HG02970 (cell line): Measurements from ENCODE around the gene PFN4.
"Not testable (repeated sequence)": the region's sequence is repeated elsewhere in the genome, so short reads cannot be mapped to it uniquely, and the experiment has no call there.

Experiments used
- ATAC-seq: cut with Tn5 transposase; IDR thresholded peaks from one replicate; pipeline ENCODE4 v1.9.1; 2021; ENCODE audit warnings: mild to moderate bottlenecking, moderate library complexity, moderate number of reproducible peaks; ENCODE audit not compliant: unreplicated experiment, low FRiP score

PFN4 gene, protein sequence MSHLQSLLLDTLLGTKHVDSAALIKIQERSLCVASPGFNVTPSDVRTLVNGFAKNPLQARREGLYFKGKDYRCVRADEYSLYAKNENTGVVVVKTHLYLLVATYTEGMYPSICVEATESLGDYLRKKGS

DNA sequence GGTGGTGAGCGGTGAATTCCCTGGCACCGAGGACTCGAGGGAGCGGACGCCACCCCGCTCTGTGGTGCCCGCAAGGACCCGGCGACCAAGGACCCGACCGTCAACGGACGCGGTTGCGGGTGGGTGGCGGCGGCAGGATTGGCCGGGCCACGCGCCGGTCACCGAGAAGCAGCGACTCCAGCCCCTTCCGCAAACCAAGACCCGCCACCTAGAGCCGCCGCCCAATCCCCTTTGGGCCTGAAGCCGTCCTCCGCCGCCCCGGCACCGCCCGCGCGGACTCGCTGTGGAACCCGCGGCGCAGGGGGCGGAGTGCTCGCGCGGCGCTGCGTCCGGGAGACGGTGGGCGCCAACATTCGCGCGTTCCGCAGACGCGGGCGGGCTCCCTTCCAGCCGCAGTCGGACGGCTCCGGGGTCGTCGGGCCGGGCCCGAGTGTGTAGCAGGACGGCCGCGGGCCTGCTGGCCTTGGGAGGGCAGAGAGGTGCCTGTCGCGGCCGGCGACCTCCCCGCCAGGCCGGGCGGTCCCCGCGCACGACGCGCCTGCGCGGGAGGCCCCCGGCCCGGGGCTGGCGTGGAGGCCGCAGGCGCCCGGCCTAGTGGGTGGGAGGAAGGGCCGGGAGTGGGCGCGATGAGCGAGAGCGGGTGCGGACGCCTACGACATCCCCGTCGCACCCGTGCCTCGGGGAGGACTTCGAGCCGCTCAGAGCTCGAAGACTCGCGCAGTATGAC is at the start of gene PFN4, which contains the start of gene FAM228B:
TSS of gene PFN4 (minus strand) at position 140 of the 727 bp plus-strand sequence. CDS start 799 bp downstream, outside the sequence.
TSS of gene FAM228B (plus strand) at position 275 of the 727 bp plus-strand sequence. CDS start 893 bp downstream, outside the sequence.
- peak; percentile 93 for ATAC-seq

DNA sequence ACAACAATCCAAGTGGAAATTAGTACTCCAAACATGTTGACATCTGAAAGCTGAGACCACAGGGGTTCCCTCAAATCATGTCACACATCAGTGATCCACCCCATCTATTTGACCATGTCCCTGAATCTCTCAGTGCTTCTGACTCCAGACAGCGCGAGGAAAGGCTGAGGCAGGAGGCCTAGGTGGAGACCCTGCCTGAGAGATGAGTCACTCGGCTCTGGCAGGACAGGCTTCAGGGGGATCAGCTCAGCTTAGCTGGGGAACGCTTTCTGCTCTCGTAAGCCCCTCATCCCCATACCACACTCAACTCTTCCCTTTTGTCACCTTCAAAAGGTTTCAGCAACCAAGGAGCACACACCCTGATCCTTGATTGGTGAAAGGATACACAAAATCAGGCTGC is 45.9 kb upstream of the PFN4 start:
- no peak for ATAC-seq

DNA sequence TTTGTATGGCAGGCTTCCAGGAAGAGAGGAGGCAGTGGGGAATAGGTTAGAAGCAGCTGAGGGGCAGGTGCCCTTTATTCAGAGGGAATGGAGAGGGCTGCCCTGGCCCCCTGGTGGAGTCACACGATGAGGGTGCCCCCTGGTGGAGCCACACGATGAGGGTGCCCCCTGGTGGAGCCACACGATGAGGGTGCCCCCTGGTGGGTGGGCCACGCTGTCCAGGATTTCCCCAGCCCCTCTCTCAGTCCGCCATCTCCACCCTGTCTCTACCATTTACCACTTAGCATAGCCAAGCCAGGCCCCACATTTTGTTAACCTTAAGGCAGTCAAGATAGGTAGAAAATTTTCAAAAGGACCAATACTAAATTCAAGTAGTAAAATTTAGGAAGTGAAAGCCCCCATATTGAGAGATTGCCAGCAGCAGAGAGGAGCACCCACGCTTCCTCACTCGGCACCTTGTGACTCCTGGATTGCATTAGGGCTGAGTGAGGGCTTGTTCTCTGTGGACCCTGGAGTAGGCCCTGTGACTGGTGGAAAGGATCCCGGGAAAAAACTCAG is 41.4 kb upstream of the PFN4 start:
- ATAC-seq = peak; percentile 72

DNA sequence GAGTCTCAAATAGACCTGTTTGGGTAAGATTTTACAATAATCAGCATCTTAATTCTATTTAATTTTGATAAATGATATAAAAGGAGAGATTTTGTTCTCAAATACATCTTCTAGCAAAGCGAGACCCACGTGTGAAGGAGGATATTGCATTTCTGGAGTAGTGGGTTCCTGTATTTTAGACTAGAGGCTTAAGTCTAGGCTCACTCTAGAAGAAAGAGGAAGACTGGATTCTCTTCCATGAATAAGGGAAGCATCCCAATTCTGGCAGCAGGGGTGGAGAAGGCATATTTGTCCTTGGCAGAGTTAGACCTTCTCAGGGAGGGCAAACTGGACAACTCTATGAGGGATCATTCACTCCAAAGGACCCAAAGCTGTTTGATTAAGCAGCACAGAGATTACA is 40.5 kb upstream of the PFN4 start:
- ATAC-seq = no peak

DNA sequence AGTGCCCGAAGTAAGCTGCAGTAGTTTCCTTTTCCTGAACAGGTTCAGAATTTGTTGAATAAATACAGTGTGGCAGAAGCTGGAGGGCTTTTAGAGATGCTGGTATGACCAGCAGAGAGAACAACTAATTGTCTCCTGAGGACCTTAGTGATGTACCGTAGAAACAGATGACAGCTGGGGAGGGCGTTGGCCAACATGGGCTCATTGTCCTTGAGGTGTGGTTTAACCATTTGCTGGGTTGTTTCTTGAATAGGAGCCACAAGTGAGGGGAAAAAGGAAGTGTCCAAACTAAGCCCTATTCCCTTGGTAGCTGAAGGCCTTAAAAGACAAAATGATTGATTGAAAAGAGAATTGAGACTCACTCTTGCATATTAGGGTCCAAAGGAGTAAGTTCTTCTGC is 40.1 kb upstream of the PFN4 start:
- ATAC-seq = no peak

DNA sequence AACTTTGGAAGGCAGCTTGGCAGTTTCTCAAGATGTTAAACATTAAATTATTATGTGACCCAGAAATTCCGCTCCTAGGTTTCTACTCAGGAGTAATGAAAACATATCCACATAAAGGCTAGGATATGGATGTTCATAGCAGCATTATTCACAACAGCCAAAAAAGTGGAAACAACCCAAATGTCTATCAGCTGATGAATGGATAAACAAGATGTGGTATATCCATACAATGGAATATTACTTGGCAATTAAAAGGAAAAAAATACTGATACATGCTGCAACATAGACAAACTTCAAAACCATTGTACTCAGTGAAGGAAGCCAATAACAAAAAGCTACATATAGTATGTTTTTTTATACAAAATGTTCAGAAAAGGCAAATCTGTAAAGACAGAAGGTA is 39.4 kb upstream of the PFN4 start:
- no peak for ATAC-seq

DNA sequence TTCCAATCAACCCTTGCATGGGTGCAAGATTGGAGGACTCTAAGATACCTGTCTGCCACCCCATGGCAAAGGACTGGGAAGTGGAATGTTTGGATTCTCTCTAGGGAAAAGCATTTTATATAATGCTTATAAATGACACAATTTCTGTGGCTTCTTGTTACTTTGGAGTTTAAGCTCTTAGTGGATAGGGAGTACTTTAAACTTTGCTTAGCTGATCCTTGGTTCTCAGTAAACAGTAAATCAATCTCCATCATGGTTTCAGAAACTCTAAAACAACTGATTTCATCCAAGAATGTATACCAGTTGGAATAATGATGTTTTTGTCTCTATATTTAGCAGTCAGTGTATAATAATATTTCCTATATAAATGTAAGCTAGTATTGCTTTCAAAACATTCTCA is 37.6 kb upstream of the PFN4 start:
- no peak for ATAC-seq

DNA sequence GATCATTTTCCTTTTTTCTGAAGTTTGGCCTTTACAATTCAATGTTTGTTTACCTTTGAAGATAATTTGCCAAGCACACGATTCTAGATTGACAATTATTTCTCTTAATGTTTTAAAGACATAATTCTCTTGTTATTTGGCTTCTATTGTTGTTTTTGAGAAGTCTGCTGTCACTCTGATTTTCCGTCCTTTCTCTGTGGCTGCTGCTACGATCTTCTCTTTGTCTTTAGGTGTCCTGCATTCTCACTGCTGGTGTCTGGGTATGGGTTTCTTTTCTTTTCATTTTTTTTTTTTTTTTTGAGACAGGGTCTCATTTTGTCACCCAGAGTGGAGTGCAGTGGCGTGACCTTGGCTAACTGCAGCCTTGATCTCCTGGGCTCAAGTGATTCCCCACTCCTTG is 36.6 kb upstream of the PFN4 start:
- no peak for ATAC-seq

DNA sequence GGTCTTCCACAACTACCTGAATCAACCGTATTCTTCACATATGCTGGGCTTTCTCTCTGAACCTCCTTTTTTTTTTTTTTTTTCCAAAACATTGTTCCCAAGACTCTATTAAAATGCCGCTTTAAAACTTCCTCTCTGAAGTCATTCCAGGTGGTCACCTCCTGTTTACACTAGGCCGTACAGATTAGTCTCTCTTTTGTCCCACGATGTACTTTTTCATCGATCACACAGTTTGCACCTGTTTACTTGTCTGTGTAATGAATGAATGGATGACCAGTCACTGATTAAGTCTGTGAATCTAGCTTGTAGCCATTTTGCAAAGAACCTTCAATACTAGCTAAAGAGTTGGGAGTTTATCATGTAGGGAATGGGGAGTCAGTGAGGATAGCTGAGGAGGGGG is 35.0 kb upstream of the PFN4 start:
- no peak for ATAC-seq

DNA sequence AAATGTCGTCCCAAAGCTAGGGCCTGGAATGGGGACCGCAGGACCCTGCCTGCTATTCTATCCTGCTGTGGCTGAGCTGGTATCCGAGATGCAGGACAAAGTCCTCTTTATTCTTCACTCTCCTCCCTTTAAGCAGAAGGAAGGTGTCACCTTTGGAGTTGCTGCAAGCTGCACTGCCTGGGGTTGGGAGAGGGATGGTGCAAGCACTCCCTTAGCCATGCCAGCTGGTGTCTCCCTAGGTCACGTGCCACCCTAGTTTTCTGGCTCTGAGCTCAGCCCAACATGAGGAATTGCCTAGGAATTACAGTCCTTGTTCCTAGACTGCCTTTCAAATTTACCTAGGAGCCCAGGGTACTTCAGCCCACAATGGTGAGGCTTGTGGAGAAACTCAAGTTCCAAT is 30.3 kb upstream of the PFN4 start:
- ATAC-seq = no peak

DNA sequence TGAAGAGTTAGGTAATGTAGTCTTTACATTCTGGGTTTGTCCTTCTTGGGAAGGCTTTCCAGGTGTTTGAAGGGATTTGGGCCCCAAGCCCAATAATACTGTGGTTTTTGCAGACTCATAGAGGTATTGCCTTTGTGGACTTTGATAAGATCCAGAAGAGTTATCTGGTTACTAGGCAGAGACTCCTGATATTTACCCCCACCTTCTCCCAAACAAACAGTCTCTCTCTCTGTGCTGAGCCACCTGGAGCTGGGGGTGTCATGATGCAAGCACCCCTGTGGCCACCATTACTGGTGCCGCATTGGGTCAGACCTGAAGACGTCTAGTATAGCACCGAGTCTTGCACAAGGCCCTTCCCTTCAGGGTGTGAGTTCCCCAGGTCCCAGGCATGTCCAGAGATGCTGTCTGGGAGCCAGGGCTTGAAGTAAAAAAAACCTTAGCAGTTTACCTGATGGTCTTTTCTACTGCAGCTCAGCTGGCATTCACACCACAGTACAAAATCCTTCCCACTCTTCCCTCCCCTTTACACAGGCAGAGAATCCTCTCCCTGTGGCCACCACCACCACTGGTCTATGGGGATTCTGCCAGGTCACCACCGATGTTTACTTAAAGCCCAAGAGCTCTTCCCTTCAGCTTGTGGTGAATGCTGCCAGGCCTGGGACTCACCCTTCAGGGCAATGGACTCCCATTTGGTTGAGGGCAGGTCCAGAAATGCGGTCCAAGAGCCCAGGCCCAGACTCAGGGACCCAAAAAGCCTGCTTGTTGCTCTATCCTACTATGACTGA is 29.5 kb upstream of the PFN4 start:
- ATAC-seq = no peak

DNA sequence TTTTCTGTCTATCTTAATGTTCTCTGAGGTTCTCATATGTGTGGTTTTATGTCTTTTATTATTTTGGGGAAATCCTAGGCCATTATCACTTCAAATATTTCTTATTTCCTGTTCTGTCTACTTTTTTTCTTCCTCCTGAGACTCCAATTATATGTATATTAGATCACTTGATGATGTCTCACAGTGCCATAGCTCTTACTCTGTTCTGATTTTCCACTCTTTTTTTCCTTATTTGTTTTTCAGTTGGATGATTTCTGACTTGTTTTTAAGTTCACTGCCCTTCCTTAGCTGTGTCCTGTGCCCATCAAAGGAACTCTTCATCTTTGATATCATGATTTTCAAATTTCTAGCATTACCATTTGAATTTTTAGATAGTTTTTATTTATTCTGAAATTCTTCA is 24.2 kb upstream of the PFN4 start:
- ATAC-seq = no peak

DNA sequence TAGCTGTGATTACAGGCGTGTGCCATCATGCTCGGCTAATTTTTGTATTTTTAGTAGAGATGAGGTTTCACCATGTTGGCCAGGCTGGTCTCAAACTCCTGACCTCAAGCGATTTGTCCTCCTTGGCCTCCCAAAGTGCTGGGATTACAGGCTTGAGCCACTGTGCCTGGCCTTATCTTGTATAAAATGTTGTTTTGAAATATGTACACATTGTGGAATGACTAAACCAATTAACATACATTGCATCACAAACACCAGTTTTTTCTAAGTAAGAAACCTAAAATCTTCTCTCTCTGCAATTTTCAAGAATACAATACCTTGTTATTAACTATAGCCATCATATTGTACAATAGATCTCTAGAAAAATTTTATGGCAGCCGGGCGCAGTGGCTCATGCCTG is 17.2 kb upstream of the PFN4 start:
- ATAC-seq = not testable (repeated sequence)

DNA sequence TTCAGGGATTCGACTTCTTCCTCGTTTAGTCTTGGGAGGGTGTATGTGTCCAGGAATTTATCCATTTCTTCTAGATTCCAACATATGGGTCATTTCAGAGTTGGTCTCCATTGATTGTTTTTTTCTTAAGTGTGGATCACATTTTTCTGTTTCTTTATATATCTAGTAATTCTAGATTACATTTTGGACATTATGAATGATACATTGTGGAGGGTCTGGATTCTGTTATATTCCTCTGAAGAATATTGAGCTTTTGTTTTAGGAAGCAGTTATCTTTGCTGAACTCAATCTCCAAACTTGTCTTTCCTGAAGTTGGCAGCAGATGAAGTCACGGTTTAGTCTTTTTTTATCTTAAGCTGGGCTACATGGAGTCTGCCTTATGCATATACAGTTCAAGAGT is 9.4 kb upstream of the PFN4 start:
- no peak for ATAC-seq

DNA sequence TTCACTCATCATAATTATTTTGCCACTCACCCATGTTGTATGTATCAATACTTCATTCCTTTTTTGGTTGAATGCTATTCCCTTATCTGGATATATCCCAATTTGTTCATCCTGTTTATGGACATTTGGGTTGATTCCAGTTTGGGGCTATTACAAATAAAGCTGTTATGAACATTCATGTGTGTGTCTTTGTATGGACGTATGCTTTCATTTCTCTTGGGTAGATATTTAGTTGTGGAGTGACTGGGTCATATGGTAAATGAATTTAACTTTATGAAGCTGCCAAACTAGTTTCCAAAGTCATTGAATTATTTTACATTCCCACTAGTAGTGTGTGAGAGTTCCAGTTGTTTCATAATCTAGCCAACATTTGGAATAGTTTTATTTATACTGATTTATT is 2.8 kb upstream of the PFN4 start:
- no peak for ATAC-seq

DNA sequence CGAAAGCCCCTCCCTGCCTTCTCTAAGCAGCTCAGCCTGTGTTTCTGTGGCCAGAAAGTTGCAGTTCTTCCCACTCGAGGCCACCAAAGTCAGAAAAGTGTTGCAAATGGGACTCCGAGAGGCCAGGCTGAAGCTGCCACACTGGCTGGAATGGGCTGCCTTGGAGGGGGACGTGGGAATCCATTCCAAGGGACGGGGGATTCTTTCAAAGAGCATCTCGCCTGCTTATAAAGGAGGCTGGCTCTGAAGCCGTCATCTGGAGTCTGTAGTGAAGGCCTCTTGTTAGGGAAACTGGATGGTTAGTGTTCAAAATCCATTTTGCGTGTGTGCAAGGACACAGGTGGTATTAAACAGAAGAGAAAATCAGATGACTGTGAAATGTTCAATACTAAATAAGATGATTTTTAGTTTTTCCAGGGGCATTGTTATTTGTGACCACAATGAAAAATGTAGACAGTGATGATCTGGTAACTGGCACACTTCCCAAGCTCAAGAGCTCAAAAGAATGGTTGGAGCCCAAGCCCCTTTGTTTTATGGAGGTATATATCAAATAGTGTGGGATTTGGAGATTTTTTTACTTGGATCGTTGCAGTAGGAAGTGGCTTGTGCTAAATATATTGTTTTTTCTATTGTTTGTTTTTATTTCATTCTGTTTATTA is 917 bp upstream of the PFN4 start:
- ATAC-seq = no peak

DNA sequence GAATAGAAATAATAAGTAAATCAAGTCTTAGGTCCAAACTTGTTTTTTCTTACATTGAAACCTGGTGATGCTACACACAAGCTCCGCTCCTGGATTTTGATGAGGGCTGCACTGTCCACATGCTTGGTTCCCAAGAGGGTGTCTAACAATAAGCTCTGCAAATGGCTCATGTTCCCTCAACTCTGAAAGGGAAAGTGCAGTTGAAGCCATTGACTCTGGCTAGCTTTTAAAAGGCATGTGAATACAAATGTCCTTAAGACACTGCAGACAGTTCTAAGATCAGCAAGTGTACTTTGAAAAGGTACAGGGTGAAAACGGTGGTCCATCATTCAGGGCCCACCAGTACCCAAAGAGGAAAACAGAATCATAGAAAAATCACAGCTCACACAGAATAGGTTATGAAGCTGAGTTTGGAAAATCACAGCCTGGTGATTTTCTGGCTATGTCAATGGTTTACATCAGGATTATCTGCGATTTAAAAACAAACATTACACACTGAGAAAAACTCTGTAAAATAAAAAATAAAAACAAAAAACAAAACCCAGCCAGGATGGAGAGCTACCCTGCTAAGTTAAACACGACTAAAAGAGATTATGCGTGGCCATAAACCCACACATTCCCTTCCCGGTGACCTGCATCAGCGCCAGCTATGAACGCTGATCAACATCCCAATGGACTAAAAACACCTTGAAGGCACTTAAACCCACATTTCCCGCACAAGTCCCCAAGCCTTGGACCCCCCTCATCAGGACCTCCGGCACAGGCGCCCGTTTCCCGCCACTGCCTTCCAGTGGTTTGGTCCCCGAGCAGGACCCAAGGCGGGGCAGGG is 554 bp downstream of the PFN4 start:
- ATAC-seq = no peak

DNA sequence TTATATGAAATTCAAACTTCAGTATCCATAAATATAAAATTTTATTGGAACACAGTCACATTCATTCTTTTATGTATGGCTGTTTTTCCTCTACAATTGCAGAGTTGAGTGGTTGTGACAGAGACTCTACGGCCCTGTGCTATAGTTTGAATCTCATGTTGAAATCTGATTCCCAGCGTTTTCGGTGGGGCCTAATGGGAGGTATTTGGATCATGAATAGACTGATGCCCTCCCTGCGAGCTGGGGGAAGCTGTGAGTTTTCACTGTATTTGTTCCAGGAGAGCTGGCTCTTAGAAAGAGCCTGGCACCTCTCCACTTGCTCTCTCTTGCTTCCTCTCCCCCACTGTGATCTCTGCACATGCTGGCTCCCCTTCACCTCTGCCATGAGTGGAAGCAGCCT is 1.7 kb downstream of the PFN4 start:
- no peak for ATAC-seq

DNA sequence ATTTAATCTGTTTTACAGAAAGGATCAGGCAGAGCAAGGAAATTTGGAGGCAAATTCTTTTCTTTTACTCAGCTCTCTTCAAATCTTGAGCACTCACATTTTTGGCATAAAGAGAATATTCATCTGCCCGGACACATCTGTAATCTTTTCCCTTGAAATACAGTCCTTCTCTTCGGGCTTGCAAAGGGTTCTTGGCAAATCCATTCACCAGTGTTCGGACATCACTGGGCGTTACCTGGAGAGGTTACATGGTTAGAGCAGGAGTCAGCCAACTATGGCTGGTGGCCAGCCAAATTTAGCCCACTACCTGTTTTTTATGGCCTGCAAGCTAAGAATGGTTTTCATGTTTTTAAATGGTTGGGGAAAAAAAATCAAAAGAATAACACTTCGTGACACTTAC is 2.1 kb downstream of the PFN4 start:
- no peak for ATAC-seq

DNA sequence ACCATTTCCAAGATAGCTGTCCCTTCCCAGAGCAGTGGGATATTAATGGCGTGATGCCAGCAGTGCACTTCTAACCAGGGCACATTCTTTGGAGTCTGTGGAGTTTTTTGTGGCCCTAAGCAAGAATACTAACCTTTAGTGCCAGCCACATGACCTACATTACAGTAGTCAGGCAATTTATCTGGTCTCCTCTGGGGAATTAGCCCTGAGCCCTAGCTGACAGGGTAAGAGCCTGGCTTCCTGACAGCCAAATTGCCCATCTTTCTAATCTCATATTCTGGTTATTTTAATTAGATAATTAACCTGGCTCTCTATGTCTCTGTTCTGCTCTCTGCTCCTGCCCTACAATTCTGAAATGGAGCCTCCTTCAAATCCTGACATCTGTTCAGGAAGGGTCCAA is 5.2 kb downstream of the PFN4 start:
- no peak for ATAC-seq
